Measurements from ENCODE around the gene MVB12A. TPM values are rescaled to one million over a fixed set of nuclear protein-coding genes. Genes with fewer than 3 reads are reported as not detected.

The MVB12A gene
- polyA plus RNA-seq, 3 donors, result 43.9 to 70.1 (median 66.4) TPM

DNA sequence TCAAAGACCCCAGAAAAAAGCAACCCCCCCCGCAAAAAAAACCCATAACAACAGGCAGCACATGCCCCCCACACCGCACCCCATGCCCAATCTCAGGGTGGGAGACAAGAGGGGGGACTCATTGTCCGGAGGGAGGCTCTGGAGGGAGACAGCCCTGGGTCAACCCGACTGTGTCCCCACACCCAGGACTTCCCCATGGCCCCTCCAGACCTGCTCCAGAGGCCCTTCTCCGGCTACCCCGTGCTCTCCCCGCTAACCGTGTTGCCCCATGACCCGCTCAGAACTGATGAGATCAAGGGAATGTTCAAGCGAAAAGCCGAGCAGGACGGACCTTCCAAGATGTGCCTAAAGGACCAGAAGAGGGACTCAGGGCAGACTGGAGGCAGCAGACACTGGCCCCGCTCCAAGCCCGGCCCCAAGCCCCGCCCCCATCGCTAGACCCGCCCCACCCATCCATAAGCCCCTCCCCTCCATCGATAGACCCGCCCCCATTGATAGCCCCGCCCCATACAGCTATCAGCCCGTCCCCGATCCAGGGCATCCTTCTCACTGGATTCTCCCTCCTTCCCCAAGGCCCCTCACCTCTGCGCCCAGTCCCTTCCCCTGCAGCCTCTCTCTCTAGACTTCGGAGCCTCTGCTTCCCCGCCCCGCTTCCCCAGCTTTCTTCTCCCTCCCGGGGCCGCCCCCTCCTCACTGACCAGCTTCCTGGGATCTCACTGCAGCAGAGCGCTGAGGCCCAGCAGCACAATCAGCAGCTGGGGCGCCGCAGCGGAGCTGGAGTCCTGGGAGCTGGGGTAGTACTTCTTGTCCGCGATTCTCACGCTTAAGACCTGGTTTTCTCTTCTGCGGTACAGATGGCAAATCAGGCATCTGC is 16.6 kb upstream of the MVB12A start:
- no peak overlapping the region for H3K27ac ChIP-seq (ENCODE audit: low read depth, low read length)
- WGBS, 3 donors, result 46 to 54% (median 48%) methylated on average over 25 to 35 of the region's 36 CpGs

DNA sequence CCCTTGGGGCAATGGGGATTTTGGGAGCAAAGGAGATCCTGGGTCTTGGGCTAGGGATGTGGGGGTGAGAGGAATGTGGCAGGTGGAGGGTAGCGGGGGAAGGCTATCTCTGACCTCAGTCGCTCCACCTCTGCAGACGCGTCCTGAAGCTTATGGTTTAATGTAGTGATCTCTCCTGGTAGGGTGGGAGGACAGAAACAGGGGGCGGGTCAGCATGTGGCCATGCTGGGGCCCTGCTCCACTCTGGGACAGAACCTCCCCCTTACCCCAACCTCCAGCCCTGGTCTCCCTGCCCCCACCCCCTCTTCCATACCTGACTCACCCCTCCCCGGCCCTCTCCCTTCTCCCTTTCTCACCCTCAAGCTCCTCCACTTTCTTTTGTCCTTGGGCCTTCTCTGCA is 15.8 kb upstream of the MVB12A start:
- WGBS, 3 donors, result 44 to 87% (median 51%) methylated on average over 4 to 6 of the region's 6 CpGs
- H3K27ac ChIP-seq (ENCODE audit: low read depth, low read length), result no peak overlapping the region

DNA sequence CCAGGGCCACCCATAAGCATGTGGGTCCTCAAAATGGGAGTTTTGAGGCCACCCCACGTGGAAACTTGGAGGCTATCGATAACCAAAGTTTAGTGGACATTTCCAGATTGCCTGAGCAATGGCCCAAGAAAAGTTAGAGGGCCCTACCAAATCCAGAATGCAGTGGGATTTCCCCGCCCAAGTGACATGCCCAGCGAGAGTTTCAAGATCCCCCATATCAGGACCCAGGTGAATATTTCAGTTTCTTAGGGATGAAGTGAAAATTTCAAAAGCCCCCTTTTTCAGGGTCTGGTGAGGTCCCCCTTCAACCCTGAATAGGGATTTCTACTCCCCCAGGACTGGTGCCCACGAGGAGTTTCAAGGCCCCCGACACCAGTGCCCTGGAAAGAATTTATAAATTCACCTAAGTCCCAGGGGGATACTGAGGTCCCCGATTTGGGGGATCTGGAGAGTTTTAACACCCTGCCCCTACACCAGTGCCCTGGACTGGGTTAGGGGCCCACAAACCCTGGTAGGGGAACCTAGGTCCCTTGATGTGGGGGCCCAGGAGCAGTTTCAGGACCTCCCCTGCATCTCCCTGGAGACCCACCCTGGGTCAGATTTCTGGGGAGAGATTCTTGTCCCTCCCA is 15.1 kb upstream of the MVB12A start:
- H3K27ac ChIP-seq (ENCODE audit: low read depth, low read length), result no peak overlapping the region
- 39 to 79% (median 40%) methylated on average over 7 of the region's 7 CpGs for WGBS, 3 donors

DNA sequence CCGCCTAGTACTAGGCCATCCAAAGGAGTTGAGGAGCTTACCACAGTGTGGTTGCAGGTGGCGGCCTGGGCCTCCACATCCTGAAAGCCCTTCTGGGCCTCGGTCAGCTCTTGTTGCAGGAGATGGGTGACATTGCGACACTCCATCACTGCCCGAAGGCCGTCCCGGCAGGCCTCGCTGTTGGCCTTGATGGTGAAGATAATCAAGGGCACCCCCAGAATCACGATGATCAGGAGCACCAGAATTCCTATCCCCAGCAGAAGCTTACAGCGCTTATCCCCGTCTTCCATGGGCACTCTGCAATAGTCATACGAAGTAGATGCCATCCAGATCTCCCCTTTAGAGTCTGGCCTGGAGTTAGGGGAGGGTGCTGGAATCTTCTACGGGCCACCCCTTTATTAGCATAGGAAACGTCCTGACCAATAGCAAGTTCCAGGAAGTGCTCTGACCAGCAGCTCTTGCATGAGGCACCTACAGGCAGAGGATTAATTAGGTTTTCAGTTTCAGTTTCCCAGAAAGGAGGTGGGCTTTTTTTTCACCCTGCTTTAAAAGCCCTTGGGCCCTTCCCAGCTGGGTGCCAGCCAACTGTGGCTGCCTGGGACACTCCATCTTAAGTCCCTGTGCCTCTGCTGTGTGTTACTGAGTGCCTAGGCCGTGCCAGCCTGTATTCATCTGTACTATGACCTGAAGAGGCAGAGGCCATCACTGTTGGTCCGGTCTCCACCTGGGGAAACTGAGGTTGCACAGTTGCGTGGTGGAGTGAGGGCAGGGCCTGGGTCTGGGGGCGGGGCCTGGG is 14.4 kb upstream of the MVB12A start, which contains the start of gene BST2:
TSS of gene BST2 (minus strand) at position 381 of the 796 bp plus-strand sequence. CDS start at position 326, 55 bp downstream.
- WGBS, 3 donors, result 17 to 59% (median 25%) methylated on average over 18 of the region's 18 CpGs
- H3K27ac ChIP-seq (ENCODE audit: low read depth, low read length), result no peak within 1 kb of the TSS

DNA sequence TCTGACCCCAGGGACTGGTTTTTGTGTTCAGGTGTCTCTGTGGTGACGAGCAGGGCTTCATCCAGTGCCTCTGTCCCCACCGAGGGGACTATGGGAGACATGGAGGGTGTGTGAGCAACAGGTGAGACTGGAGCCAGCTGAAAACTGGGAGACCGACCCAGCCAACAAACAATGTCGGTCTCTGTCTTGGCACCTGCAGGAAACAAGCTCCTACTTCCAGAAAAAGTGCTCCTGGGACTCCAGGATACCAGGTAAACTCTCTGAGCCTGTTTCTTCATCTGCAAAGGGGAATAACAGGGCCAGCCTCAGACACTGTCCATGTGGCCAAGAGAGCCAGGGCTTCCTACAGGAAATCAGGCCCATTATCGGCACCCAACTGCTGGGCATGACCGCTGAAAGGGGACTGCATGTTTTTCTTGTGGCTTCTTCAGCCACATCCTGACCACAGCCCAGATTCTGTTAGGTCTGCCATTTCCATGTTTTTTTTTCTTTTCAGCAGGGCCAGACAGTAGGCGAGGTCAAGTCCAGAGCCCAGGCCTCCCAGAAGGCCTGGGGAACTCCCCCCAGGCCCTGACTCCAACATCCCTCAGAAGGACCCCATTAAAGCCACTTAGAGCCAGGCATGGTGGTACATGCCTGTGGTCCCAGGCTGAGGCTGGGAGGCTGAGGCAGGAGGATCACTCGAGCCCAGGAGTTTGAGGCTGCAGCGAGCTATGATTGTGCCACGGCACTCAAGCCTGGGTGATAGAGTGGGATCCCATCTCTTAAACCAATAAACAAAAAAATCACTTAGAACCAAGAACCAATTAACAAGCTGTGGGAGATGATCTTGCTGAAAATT is 13.6 kb upstream of the MVB12A start:
- WGBS, 3 donors, result 42 to 76% (median 46%) methylated on average over 10 of the region's 10 CpGs
- H3K27ac ChIP-seq (ENCODE audit: low read depth, low read length), result no peak overlapping the region

DNA sequence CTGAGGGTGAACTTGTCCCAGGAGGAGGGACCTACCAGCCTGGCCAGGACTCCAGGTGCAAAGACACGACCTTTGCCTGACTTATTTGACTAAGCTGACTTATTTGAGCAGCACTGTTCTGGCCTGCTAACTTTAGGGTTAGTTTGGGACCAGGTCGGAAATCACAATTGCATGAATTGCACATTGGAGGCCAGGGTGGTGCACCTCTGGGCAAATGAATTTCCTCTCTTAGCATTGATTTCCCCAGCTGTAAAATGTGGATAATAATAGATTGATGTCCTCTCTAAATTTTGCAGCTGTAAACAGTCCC is 13.0 kb upstream of the MVB12A start:
- no peak overlapping the region for H3K27ac ChIP-seq (ENCODE audit: low read depth, low read length)
- WGBS, 3 donors, result 16 to 32% (median 18%) methylated on average over 2 of the region's 2 CpGs

DNA sequence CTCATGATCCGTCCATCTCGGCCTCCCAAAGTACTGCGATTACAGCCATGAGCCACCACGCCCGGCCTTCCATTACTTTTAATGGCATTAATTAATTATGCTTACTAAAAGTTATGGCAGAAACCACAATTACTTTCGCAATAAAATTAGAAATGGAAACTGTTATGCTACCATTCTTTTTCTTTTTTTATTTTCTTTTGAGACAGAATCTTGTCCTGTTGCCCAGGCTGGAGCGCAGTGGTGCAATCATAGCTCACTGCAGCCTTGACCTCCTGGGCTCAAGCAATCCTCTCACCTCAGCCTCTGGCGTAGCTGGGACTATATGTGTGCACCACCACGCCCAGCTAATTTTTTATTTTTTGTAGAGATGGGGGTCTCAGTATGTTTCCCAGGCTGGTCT is 9.9 kb upstream of the MVB12A start:
- WGBS, 3 donors, result 76 to 84% (median 78%) methylated on average over 9 of the region's 9 CpGs
- H3K27ac ChIP-seq (ENCODE audit: low read depth, low read length), result no peak overlapping the region

DNA sequence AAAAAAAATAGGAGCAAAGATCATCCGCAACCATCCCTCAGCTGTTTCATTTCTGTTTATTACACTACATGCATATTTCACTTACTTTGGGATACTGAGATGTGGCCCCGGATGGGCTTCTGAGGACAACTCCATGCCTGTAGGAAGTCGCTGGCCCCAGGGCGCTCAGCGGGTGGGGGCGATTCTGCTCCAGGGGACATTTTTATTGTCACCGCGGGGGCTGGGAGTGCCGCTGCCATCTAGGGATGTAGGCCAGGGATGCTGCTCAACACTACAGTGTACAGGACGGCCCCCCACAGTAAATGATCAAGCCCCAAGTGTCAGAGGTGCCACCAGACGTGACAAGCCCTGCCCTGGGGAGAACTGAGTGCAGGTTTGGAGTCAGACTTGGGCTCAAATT is 8.0 kb upstream of the MVB12A start:
- H3K27ac ChIP-seq (ENCODE audit: low read depth, low read length), result no peak overlapping the region
- WGBS, 3 donors, result 75 to 87% (median 84%) methylated on average over 11 of the region's 11 CpGs

DNA sequence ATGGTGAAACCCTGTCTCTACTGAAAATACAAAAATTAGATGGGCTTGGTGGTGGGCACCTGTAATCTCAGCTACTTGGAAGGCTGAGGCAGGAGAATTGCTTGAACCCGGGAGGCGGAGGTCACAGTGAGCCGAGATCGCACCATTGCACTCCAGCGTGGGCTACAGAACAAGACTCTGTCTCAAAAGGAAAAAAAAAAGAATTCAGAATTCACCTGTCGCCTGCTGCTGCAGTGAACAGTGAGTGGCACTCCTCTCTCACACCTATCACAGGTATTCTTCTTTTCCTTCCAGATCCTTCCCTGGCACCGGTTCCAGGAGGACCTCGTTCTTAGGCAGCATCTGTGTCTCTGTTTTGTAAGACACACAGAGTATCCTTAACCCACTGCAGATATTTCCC is 5.8 kb upstream of the MVB12A start:
- WGBS, 3 donors, result 83 to 92% (median 92%) methylated on average over 8 of the region's 8 CpGs
- H3K27ac ChIP-seq (ENCODE audit: low read depth, low read length), result no peak overlapping the region

DNA sequence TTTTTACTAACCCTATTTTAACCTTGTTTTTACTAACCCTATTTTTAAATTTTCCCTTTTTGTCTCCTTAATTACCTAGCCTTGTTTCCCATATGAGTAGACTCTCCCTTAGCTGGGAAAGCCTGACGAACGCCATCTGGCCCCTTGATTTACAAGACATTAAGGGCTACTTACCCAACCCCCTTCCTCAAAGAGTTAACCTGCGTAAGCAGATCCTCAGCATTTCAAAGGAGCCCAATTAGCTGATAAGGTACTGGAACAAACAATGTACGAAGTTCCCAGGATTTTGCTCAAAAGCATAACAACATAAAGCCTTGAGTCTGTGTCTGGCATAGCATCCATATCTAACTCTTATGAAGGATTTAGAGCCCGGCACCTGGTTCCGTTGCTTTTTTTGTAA is 4.7 kb upstream of the MVB12A start:
- 49 to 85% (median 75%) methylated on average over 6 of the region's 6 CpGs for WGBS, 3 donors
- no peak overlapping the region for H3K27ac ChIP-seq (ENCODE audit: low read depth, low read length)

DNA sequence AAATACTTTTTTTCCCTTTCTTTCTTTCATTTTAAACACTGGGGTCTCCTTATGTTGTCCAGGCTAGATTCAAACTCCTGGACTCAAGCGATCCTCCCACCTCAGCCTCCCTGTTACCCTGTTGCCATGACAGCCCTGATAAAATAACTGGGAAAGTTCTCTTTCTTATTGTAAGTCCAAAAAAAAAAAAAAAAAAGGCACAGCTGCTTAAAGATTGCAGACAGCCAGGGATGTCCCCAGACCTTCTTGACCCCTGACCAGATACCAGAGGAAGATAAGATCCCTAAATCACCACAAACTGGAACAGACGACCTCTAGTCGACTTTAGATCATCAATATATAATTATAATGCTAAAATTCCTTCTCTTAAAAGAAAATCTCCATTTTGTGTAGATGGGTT is 1.1 kb upstream of the MVB12A start:
- H3K27ac ChIP-seq (ENCODE audit: low read depth, low read length), result no peak overlapping the region
- WGBS, 3 donors, result 43 to 71% (median 67%) methylated on average over 3 of the region's 3 CpGs

DNA sequence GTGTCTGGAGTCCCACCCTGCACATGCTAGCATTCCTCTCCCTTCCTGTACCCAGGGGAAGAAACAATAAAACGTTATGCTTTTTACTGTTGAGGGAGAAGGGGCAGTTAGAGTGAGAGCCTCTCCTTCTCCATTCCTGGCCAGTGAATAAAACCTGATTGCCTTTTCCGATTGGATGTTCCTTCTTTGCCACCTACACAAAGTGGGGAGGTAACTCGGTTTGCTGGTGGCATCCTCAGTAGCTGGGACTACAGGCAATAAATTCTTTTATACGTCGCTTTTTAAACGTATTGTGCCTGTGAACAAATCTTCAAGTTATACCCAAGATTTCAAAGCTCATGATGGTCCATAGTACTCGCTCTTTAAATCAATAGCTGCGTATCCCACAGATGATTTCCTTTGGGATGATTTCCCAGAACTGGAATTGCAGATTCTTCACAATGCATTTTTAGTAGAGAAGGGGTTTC is 660 bp upstream of the MVB12A start:
- H3K27ac ChIP-seq (ENCODE audit: low read depth, low read length), result no peak overlapping the region
- 15 to 23% (median 22%) methylated on average over 8 of the region's 8 CpGs for WGBS, 3 donors

DNA sequence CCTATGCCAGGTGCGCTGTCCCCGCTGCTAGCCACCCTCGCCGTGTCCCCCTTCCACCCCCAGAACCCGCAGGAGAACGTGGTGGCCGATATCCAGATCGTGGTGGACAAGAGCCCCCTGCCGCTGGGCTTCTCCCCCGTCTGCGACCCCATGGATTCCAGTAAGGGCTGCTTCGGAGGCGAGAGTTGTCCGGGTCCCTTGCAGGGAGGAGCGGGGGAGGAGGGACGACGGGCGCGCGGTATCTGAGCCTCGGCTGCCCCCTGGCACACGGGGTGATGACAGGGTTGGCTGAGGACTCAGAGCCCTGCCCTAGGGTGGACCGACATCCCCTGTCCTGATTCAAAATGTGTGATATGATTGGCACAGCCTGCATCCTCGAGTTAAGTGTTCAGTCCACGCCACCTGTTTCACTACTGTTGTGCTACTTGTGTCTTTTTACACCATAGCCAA is 653 bp downstream of the MVB12A start:
- no peak overlapping the region for H3K27ac ChIP-seq (ENCODE audit: low read depth, low read length)

DNA sequence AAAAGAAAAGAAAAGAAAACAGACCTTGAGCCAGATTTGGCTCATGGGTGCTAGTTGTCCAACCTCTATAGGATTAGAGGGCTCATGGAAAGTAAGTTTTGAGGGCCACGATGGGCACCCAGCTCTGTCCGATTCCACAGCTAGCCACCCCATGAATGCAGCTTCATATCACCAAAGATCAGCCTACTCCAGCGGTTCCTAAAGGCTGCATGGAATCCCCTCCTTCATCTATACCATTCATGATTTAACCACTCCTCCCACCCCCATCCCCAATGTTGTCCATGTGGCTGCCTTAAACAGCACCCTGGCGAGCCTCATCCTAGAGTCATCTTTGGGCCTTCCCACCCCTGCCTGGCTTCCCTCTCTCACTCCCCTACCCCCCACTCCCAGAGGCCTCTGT is 2.1 kb downstream of the MVB12A start:
- WGBS, 3 donors, result 95 to 98% (median 96%) methylated on average over 4 of the region's 4 CpGs
- H3K27ac ChIP-seq (ENCODE audit: low read depth, low read length), result no peak overlapping the region

More for the DNA sequence above, 653 bp downstream of the MVB12A start:
- 4 to 6% (median 4%) methylated on average over 25 of the region's 25 CpGs for WGBS, 3 donors

DNA sequence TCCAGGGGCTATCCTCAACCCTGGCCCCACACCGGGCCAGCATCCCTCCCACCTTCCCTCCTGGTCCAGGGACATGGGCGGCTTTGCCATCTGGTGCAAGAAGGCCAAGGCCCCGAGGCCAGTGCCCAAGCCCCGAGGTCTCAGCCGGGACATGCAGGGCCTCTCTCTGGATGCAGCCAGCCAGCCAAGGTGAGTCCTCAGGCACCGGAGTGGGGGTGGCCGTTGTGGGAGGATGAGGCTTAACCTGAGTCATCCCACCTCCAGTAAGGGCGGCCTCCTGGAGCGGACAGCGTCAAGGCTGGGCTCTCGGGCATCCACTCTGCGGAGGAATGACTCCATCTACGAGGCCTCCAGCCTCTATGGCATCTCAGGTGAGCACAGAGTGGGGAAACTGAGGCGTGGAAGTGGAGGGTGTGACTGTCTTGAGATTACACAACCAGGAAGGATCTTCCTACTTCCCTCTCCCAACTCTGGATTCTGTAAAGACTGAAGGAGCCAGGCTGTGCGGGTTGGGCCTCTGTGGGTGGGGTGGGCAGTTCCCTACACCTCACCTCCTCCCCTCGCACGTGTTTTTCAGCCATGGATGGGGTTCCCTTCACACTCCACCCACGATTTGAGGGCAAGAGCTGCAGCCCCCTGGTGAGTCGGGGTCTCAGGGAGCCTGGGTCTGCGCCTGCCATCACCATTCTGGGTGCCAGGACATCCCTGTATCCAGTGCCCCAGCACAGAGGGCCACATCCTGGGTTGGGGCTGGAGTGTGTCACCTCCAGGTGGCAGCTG is 3.8 kb downstream of the MVB12A start:
- 89 to 91% (median 91%) methylated on average over 19 to 20 of the region's 20 CpGs for WGBS, 3 donors
- H3K27ac ChIP-seq (ENCODE audit: low read depth, low read length), result no peak overlapping the region

DNA sequence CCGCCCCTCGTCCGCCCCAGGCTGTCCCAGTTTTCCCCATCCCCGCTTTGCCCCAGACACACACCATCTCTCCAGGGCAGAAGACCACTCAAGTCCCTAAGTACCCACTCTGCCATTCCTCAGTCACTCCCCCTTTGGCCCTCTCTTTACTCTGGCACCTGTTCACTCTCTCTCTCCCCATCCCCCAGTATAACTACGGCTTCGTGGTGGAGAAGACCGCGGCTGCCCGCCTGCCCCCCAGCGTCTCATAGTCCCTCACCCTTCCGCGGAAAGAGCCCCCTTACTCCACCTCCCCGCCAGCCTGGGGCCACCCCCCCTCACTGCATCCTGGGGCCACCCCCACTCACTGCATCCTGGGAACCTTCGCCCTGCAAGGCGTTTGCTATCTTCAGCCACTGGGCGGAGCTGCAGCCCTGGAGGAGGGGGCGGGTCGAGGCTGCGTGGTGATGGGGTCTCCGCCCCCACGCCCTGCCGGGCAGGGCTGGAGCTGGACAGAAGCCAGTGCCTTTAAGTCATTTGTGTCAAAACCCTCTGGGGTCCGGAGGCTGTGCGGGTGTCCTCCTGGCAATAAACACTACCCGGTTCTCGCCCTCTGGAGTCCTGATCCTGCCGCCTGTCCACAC is 5.0 kb downstream of the MVB12A start:
- H3K27ac ChIP-seq (ENCODE audit: low read depth, low read length), result no peak overlapping the region
- WGBS, 3 donors, result 25 to 28% (median 27%) methylated on average over 26 to 27 of the region's 27 CpGs

DNA sequence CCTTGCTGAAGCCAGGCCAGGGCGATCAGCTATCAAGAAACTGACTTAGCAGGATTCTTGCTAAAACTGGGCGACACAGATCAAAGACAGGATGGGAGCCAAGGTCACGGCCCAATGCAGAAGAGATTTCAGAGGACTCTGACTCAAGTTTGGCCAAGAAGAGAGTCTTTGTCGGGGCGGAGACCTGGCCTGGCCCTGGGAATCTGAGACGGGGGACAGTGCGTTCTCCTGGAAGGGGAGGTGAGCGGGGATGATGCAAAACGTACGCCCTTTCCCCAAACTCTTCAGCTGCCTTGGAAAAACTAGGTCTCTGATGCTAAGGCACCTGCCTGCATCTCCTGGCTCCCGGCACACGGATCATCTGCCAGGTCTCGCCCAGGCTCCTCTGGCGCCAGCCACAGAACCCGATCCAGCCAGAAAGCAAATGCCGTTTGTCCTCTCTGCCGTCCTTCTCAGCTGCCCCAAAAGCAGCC is 9.8 kb downstream of the MVB12A start:
- H3K27ac ChIP-seq (ENCODE audit: low read depth, low read length), result no peak overlapping the region
- 45 to 56% (median 48%) methylated on average over 17 of the region's 17 CpGs for WGBS, 3 donors
